Suppressor macrophage treated with lipopolysaccharide for 1 hour (primary cell): ENCODE results near the gene CDCA3.
"Not testable (repeated sequence)": the region's sequence is repeated elsewhere in the genome, so short reads cannot be mapped to it uniquely, and the experiment has no call there.

Experiments used
- DNase-seq, 3 donors: peaks; one replicate each; pipeline ENCODE4 v3.0.0-alpha.2; 2020 to 2022

The CDCA3 gene

GRCh38 chr12:6872073-6873048, 21.3 kb upstream of the CDCA3 start:
- DNase-seq, result peak; percentile 81 to 94 (median 90)

GRCh38 chr12:6871052-6871957, 20.2 kb upstream of the CDCA3 start:
- no peak for DNase-seq

DNA sequence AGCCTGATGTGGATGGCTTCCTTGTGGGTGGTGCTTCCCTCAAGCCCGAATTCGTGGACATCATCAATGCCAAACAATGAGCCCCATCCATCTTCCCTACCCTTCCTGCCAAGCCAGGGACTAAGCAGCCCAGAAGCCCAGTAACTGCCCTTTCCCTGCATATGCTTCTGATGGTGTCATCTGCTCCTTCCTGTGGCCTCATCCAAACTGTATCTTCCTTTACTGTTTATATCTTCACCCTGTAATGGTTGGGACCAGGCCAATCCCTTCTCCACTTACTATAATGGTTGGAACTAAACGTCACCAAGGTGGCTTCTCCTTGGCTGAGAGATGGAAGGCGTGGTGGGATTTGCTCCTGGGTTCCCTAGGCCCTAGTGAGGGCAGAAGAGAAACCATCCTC, 19.2 kb upstream of the CDCA3 start:
- not testable (repeated sequence) for DNase-seq

DNA sequence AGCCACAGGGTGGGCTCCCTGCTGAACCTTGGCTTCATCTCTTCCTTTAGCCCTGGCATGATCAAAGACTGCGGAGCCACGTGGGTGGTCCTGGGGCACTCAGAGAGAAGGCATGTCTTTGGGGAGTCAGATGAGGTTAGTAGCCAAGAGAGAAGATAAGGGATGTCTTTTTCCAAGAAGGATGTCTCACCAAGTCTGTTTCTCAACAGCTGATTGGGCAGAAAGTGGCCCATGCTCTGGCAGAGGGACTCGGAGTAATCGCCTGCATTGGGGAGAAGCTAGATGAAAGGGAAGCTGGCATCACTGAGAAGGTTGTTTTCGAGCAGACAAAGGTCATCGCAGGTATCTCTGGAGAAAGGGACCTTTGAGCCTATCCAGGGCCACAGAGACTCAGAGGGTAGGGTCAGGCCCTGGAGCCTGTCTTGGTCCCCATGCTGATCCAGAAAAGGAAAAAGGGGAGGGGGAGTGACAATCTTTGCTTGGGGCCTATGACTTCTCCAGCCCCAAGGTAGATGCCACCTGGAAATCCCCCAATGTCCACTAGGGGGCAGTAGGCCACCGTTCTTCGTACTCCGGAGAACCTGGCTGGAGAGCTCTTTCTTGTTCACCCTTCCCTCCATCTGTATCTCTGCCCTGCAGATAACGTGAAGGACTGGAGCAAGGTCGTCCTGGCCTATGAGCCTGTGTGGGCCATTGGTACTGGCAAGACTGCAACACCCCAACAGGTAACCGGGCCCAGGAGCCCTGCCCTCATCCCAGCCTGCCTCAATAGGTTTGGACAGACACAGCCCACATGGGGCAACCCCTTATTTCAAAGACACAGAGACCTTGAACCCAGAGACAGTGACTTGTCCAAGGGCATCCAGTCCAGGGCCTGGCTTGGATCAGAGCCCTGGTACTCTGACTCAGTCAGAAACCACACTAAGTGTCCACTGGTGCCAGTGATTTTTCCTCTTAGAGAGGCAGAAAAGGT, 18.2 kb upstream of the CDCA3 start:
- peak; percentile 81 to 89 (median 86) for DNase-seq

GRCh38 chr12:6868211-6869048, 17.3 kb upstream of the CDCA3 start:
- DNase-seq, result peak; percentile 53 to 60 (median 56)

DNA sequence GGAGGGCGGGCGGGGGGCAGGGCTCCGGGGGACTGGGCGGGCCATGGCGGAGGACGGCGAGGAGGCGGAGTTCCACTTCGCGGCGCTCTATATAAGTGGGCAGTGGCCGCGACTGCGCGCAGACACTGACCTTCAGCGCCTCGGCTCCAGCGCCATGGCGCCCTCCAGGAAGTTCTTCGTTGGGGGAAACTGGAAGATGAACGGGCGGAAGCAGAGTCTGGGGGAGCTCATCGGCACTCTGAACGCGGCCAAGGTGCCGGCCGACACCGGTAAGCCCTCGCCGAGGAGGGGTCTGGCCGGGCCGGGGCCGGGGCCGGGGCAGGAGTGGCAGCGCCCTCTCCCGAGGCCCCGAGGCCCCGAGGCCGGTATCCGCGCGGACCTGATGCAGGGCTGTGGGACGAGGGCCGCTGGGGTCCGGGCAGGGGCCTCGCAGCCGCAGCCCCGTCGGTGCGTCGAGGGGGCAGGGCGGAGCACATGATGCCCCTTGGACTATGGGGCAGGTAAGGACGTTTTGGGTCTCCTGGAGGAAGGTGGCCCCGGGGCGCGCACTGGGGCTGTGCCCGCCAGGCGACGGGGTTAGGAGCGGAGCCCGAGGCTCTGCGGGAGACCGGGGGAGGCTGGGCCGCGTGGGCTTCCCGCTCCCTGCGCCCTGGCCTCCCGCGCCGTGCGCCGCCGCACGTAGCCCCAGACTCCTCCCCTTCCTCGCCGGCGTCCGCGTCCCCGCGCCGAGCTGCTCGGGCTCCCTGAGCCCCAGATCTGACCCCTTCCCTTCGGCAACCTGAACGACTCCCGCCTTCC, 16.5 kb upstream of the CDCA3 start, which contains the start of gene TPI1:
Gene TPI1 (plus strand): TSS at position 119 of the 798 bp plus-strand sequence. CDS start 36 bp downstream, at position 155.
- peak; percentile 89 to 95 (median 94) for DNase-seq

- peak in 1 of 3 donors; percentile 74 for DNase-seq
Measured at GRCh38 chr12:6866920-6867412, 15.9 kb upstream of the CDCA3 start.

DNA sequence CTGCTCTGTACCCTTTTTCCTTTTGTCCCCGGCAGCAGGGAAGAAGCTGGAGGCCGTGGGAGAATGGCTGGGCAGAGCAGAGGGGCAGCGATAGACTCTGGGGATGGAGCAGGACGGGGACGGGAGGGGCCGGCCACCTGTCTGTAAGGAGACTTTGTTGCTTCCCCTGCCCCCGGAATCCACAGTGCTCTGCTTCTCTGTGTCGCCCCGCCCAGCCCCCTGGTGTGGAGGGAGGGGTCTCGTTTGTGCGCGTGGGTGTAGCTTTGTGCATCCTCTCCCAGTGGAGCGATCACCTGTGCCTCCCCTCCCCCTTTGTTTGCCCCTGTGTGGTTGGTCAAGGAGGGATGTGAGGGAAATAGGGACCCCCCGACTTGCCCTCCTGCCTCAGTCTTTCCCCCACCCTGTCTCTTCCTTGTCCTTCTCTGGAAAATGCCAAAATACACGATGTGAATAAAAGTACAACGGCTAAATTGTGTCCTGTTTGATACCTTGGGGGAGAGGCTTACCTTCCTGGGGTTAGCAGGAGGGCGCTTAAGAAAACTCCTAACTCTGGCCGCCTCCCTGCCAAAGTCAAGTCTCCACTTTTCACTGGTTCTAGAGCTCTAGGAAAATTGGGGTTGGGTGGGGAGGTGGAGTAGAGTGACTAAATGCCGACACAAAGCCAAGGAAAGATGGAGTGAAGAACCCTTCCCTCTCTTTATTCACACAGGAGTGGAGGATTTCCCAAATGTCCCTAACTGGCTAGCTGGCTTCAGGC, 15.3 kb upstream of the CDCA3 start:
- DNase-seq, result no peak

GRCh38 chr12:6865307-6865706, 14.2 kb upstream of the CDCA3 start:
- DNase-seq, result not testable (repeated sequence)

DNA sequence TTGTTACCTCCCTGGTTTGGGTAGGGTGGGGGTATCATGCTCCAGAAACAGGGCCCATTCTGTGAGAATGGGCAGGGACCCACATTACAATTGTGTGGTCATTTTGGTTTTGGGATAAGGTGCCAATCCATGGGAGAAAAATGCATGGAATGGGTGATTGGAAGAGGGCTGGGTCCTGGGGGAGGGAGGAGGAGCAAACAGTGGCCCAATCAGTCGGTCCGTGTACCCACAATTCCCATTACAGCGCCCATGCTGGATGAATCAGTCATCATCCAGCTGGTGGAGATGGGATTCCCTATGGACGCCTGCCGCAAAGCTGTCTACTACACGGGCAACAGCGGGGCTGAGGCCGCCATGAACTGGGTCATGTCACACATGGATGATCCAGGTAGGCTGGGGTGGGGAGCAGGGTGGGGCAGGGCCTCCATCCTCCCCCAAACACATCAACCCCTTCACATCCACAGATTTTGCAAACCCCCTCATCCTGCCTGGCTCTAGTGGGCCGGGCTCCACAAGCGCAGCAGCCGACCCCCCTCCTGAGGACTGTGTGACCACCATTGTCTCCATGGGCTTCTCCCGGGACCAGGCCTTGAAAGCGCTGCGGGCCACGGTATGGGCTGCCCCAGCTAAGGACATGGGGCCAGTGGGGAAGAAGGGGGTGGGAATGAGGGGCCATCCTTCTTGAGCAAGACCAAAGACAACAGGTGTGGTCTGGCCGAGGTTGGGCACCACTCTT, 12.7 kb upstream of the CDCA3 start:
- DNase-seq, result no peak

DNA sequence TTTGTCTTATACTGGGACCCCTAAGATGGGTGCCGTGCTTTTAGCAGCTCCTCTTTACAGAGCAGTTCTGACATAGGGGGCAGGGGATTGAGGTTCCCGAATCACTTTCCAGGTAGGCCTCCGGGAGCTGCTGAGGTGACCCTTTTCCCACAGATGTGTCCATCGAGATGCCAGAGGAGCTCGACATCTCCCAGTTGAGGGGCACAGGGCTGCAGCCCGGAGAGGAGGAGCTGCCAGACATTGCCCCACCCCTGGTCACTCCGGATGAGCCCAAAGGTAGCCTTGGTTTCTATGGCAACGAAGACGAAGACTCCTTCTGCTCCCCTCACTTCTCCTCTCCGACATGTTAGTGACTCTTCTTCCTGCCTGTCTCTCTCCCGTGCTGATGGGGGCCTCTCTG, 11.9 kb upstream of the CDCA3 start:
- DNase-seq, result no peak

DNA sequence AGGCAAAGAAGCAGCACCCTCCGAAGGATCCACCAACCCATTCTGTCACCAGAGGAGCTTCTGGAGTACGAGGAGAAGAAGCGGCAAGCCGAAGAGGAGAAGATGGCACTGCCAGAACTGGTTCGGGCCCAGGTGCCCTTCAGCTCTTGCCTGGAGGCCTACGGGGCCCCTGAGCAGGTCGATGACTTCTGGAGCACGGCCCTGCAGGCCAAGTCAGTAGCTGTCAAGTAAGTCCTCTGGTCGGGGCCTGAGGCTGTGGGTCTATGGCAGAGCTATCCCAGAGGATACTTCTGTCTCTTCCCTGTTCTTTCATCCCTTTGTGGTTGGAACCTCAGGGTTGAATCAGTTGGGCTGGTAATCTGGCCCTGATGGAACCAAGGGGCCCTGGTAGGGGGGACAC, 10.3 kb upstream of the CDCA3 start:
- DNase-seq, result no peak

DNA sequence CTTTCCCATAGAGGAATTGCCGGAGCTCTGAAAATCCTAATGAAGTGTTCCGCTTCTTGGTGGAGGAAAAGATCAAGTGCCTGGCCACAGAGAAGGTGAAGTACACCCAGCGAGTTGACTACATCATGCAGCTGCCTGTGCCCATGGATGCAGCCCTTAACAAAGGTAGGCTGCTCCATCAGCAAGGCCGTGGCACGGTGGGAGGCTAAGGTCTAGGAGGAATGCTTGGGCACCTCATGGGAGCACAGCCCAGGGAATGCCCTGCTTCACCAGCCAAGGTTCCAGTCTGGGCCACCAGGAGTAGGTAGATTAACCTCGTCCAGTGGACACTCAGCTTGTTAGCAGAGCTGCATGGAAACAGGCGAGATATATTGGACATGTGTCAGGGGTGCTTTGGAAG, 9.9 kb upstream of the CDCA3 start:
- no peak for DNase-seq

GRCh38 chr12:6860116-6860515, 9.0 kb upstream of the CDCA3 start:
- DNase-seq, result no peak

DNA sequence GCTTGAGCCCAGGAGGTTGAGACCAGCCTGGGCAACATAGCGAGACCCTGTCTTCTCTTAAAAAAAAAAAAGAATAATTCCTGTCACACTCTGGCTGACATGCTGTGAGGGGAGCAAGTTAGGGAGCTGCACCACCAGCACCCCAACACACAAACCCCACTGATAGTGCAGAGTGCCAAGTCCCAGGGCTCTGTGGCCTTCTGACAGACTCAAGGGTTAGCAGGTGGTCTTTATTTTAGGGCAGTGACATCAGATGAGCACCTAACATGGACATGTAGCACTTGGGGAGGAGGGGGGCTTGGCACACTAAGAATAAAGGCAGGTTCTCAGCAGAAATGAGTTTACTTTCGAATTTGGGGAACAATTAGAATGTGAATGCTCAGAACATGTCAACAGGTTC, 7.7 kb upstream of the CDCA3 start:
- DNase-seq, result no peak

GRCh38 chr12:6855322-6855721, 4.2 kb upstream of the CDCA3 start:
- no peak for DNase-seq

DNA sequence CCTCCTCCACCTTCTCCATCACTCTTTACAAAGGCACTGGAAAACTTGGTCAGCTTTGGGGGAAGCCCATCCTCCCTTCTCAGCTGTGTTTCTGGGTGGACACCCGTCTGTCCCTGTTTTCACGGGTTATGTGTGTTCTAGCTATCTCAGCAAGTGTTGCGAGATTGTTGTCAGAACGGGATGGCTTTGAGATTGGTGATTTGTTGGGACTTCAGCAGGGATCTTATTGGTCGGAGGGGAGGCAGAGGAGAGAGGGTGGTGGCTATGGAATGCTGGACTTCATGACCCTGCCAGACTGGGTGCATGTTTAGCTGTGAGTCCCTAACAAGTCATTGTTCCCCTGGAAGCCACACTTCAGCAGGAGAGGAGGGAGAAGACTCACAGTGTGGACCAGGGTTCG, 3.0 kb upstream of the CDCA3 start:
- DNase-seq, result no peak

GRCh38 chr12:6853626-6854025, 2.5 kb upstream of the CDCA3 start:
- no peak for DNase-seq
